ENCODE results near the gene MRPL27.

The MRPL27 gene

GRCh38 chr17:50359998-50360461 is 13.0 kb downstream of the MRPL27 start:
- no peak for FAIRE-seq

GRCh38 chr17:50359005-50359699 is 13.8 kb downstream of the MRPL27 start:
- FAIRE-seq: no peak

GRCh38 chr17:50358177-50358576 is 14.8 kb downstream of the MRPL27 start:
- no peak for FAIRE-seq

GRCh38 chr17:50356892-50357510 is 16.0 kb downstream of the MRPL27 start:
- FAIRE-seq: no peak

- FAIRE-seq: no peak
Measured at GRCh38 chr17:50356418-50356817, 16.6 kb downstream of the MRPL27 start.

GRCh38 chr17:50355701-50356341 is 17.2 kb downstream of the MRPL27 start:
- no peak for FAIRE-seq

GRCh38 chr17:50355336-50355700 is 17.7 kb downstream of the MRPL27 start:
- FAIRE-seq: no peak

- no peak for FAIRE-seq
Measured at GRCh38 chr17:50354776-50355175, 18.2 kb downstream of the MRPL27 start.

GRCh38 chr17:50354198-50354597 is 18.8 kb downstream of the MRPL27 start:
- FAIRE-seq: no peak

- no peak for FAIRE-seq
Measured at GRCh38 chr17:50353600-50354195, 19.3 kb downstream of the MRPL27 start.

GRCh38 chr17:50352693-50353599 is 20.0 kb downstream of the MRPL27 start:
- no peak for FAIRE-seq

- no peak for FAIRE-seq
Measured at GRCh38 chr17:50352072-50352692, 20.8 kb downstream of the MRPL27 start.

- FAIRE-seq: no peak
Measured at GRCh38 chr17:50350733-50351132, 22.3 kb downstream of the MRPL27 start.

GRCh38 chr17:50349243-50349600 is 23.8 kb downstream of the MRPL27 start:
- FAIRE-seq: no peak

GRCh38 chr17:50348522-50349242 is 24.3 kb downstream of the MRPL27 start:
- no peak for FAIRE-seq

- FAIRE-seq: no peak
Measured at GRCh38 chr17:50347894-50348291, 25.1 kb downstream of the MRPL27 start.

GRCh38 chr17:50347117-50347893 is 25.7 kb downstream of the MRPL27 start:
- FAIRE-seq: no peak

- FAIRE-seq: no peak
Measured at GRCh38 chr17:50346313-50347116, 26.5 kb downstream of the MRPL27 start.

GRCh38 chr17:50345432-50346312 is 27.3 kb downstream of the MRPL27 start, which contains the start of gene XYLT2:
Gene XYLT2, plus strand, starts transcription at chr17:50346126. Its CDS starts 15 bp downstream, at chr17:50346141.
- FAIRE-seq: no peak

Data from islet of Langerhans (tissue), 1 donor.